ENCODE data around the gene COQ8A.
"Not testable (repeated sequence)": the region's sequence is repeated elsewhere in the genome, so short reads cannot be mapped to it uniquely, and the experiment has no call there.

COQ8A gene

DNA sequence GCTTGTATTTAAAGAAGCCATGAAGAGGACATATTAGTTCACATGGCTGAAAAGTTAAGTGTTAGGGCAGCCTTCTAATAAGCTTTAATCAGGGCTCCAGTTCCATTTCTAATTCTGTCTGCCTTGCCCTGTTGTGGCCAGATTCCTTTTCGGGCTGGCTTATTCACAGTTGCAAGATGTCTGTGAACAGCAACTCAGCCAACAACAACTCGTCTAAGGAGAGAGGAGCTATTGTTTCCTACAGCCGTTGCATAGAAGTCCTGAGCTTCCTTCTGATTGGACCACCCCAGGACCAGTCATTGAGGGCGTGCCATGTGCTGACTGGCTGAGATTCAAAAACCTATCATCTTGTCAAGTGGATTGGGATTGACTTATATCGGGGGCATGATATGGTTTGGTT is 18.6 kb upstream of the COQ8A start:
- DNase-seq (ENCODE audit: low read depth in 2 of 2), result no peak

DNA sequence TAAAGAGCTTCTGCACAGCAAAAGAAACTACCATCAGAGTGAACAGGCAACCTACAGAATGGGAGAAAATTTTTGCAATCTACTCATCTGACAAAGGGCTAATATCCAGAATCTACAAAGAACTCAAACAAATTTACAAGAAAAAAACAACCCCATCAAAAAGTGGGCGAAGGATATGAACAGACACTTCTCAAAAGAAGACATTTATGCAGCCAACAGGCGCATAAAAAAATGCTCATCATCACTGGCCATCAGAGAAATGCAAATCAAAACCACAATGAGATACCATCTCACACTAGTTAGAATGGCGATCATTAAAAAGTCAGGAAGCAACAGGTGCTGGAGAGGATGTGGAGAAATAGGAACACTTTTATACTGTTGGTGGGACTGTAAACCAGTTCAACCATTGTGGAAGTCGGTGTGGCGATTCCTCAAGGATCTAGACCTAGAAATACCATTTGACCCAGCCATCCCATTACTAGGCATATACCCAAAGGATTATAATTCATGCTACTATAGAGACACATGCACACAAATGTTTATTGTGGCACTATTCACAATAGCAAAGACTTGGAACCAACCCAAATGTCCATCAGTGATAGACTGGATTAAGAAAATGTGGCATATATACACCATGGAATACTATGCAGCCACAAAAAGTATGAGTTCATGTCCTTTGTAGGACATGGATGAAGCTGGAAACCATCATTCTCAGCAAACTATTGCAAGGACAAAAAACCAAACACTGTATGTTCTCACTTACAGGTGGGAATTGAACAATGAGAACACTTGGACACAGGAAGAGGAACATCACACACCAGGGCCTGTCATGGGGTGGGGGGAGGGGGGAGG is 10.6 kb upstream of the COQ8A start:
- not testable (repeated sequence) for DNase-seq (ENCODE audit: low read depth in 2 of 2)

DNA sequence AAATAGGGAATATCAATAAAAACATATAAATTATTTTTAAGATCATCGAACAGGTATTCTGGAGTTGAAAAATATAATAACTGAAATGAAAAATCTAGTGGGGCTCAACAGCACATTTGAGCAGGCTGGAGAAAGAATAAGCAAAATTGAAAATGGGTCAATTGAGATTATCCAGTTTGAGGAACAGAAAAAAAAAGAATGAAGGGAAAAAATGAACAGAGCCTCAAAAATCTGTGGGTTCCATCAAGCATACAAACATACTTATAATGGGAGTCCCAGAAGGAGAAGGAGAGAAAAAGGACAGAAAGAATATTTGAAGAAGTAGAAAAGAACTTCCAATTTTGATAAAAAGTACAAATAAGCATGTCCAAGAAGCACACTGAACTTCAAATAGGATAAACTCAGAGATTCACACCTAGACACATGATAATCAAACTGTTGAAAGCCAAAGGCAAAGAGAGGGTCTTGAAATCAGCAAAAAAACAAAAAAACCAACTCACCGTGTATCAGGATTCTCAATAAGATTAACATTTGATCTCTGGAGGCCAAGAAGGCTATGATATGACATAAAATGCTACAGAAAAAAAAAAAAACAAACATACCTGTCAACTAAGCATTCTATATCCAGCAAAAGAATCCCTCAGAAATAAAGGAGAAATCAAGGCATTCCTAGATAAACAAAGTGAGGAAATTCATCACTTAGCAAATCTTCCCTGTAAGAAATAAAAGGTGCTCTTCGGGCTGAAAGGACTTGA is 5.4 kb upstream of the COQ8A start:
- DNase-seq (ENCODE audit: low read depth in 2 of 2), result no peak

DNA sequence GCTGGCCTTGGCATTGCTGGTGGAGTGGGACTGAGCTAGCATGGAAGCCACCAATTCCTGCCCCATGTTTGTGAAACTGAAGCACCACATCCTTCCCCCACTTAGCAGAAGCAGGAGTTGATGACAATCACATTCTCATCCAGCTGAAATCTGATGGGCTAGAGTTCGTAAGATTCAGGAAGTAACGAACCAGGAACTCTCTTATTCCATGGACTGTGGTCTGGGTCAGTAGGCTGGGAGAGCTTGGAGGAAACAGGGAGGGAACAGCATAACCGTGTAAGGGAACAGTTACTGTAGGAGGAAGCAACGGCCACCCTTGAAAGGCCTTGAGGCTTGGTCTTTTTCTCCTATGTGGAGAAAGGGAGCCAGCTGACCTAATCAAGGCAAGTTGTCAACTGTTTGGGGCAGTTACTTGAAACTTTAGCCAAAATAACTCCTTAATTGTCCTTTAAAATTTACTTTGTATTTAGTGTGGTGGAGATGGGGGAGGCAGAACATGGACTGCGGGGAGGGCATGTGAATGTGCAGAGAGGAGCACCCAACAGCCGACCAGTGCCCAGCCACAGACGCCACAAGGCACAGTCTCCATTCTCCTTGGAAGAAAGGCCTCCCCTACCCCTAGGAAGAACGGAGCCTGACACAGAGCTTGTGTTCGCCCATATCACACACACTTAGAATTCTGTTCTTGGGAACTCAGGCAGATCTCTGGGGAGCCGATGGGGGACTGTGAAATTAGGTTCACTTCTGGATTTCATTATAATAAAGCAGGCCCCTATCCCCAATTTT is 2.0 kb upstream of the COQ8A start:
- DNase-seq (ENCODE audit: low read depth in 2 of 2), result no peak

DNA sequence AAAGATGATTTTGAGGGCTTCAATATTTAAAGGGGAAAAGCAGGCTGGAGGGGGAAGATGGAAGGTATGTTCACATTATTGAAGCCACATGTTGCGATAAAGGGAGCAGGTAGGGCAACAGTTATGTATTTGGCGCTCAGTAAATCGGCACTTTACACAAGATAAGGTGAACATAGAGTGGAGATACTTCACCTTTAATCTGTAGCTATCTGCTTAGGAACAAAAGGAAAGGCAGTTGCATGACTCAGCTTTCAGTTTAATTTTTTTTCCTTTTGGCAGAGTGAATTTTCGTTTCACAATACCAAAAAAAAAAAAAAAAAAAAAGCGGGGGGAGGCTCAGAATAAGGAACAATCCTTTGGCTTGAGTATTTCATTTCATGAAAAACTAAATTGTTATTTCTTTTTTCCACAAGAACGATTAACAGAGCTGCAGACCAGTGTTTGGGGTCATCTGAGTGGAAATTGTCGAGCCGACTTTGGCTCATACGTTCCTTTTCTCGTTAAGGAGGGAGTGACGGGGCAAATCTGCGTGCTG is 1.1 kb upstream of the COQ8A start:
- DNase-seq (ENCODE audit: low read depth in 2 of 2), result no peak

DNA sequence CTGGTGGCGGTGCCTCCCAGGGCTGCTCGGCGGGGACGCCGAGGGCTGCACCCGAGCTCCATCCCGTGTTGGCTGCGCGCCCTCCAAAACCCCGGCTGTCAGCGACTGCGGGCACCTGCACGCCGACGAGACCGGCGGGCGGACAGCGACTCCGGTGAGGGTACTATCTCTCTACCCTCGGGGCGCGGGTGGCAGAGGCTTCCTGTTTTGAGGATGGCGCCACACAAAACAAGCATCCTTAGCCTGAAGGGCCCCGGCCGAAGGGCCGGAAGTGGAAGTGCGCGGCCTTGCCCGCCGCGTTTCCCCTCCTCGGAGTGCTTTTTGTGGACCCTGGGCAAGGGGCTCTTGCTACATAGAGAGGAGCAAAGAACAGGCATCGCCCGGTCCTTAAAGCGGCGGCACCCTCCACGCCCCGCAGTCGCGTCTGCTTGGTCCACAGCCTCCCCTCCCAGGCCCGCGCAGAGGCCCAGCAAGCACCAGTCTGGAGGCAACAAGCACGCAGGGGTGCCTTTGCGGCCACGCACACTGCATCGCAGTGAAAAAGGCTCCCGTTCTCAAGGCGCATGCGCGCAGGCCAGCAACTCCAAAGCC is 561 bp upstream of the COQ8A start:
- peak in 1 of 2 donors; percentile 24 for DNase-seq (ENCODE audit: low read depth in 2 of 2)

DNA sequence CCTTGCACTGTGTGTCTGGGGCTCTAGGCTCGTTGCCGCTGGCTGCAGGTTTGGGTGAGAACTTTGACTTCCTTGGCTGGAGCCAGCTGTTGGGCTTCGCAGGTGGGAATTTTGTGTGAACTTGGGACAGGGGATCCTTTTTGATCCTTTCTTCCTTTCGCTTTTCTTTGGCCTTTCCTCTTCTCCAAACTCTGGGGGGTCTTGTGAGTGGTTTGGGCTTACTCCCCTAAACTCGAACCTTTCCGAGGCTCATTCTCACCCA is 643 bp downstream of the COQ8A start:
- no peak for DNase-seq (ENCODE audit: low read depth in 2 of 2)

DNA sequence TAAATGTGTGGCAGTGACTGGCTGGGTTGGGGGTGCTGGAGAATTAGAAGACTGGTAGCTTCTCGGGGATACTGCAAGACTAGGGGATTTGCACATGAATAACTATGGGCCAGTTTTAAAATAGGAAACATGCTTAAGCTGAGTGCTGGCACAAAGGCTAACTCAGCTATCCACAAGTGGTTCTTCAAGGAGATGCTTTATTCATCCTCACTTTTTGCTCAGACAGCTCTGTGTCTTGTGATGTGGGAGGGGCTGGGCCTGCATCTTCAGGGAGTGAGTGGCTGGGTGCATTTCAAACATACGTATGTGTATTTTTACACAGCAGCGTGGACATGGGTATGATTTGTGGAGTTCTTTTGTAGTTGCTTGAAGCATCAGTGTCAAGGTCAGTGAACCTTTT is 2.3 kb downstream of the COQ8A start:
- no peak for DNase-seq (ENCODE audit: low read depth in 2 of 2)

DNA sequence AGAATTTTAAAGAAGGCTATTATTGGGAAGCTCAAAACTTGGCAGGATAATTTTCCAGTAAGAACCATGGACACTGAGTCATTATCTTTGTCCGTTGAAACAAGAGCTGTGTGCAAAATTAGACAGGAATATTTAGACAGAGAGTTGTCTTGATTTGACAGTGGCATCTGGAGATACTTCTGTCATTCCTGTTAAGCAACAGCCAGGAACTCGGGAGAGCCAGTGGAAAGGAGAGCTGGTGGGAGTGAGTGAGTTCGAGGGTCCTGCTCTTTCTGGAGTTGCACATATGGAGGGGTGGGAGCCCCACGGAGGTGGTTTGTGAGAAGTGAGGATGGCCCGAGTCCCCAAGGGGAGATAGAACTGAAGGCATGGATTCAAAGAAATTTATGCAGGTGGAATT is 3.1 kb downstream of the COQ8A start:
- DNase-seq (ENCODE audit: low read depth in 2 of 2), result no peak

DNA sequence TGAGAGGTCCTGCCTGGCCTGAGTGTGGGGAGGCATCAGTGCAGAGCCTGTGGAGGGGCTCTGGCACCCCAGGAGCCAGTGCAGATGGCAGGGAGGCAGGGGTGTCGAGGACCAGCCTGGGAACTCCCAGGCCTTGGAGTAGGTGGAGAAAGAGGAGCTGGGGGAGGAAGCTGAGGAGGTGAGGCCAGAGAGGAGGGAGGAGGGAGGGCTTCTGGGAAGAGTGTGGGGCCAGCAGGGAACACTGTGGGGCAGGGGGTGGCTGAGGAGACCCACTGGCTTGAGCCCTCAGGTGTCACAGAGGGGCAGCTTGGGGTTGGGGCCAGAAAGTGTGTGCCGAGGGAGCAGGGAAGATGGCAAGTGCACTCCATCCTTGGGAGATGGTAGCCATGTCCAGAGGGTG is 3.8 kb downstream of the COQ8A start:
- DNase-seq (ENCODE audit: low read depth in 2 of 2), result no peak

DNA sequence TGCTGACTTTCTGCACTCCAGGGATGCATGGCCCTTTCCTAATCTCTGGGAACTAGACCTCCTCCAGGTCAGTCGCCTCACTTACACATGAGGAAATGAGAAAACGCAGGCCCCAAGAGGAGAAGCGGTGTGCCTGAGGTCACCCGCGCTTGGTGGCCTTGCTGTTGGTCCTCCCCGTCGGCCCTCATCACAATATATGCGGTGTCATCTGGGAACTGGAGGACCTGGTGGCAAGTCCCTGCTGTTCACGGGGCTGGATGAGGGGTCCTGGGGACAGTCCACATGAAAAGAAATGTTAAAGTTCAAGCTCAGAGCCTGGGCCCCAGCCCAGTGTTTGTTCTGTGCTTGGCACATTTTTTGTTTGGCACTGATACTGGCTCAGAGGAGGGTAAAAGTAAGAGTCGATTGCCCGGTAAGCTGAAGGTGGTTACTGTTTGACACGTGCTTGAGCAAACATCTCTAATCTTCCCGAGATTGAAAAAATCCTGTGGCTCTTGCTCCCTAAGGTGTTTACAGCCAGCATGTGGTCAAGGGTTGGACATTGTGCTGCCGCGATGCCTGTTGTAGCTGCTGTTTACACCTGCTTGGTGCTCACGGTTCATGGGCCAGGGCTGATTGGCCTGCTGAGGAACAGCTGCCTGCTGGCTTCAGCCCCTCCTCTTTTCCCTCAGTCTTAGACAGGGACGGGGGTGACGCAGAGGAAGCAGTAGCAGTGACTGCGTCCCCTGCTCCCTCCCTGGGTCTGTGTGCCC is 5.2 kb downstream of the COQ8A start:
- DNase-seq (ENCODE audit: low read depth in 2 of 2), result no peak

DNA sequence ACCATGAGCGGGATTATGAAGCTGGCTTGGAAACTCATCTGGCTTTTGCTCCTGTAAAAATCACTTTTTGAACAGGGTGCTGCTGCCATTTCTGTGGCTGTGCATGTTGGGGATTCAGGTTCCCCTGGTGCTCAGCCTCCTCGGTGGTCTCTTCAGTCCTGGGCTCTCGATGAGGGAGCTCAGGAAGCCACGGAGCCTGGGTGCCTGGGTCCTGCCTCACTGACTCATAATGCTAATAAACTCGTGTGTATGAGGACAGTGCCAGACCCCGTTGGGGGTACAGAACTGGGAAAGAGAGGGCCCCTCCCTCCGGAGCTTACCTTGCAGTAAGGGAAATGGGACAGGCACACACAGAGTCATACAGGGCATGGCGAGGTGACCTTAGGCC is 5.8 kb downstream of the COQ8A start:
- no peak for DNase-seq (ENCODE audit: low read depth in 2 of 2)

DNA sequence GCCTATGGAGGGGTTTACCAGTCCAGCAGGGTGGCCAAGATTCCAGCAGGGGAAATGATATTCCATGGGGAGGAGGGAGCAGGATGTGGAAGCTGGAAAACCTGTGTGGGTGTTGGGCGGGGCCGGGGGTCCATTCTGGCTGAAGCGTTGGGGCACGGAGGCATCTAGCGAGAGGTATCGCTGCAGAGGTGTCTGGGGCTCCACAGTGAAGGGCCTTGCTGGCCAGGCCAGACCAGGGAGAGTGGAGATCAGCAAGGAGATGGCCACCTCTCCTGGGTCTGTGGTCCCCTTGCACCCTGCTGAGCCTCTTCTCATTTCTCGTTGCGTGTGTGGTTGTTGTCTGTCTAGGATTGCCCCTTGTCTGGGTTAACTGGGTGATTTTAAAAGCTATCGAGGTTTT is 6.2 kb downstream of the COQ8A start:
- DNase-seq (ENCODE audit: low read depth in 2 of 2), result no peak

DNA sequence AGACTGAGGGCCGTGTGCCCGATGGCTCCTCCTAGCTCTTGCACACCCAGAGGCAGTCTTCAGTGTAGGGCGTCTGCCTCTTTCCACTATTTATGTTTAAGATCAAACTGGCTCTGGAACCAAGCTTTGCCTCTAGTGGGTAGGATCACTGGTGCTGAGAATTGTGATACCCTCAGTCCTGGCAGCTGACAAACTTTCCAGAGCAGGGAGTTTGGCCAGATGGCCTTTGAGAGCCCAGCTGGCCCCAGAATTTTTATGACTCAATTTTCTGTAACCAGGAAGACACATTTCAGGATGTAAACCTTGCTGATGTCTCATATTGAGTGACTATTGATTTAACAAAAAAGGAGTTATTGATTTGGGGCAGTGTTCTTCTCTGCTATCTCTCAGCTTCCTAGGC is 6.7 kb downstream of the COQ8A start:
- no peak for DNase-seq (ENCODE audit: low read depth in 2 of 2)

DNA sequence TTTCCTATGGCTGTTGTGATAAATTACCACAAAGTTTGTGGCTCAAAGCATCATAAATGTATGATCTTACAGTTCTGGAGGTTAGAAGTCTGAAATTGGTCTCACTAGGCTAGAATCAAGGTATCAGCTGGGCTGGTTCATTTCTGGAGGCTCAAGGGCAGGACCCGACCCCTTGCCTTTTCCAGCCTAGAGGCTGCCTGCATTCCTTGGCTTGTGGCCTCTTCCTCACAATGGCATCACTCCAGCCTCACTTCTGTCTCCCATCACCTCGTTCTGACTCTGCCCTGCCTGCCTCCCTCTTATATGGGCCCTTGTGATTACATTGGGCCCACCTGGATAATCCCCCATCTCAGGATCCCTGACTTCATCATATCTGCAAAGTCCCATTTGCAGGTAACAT is 8.0 kb downstream of the COQ8A start:
- no peak for DNase-seq (ENCODE audit: low read depth in 2 of 2)

DNA sequence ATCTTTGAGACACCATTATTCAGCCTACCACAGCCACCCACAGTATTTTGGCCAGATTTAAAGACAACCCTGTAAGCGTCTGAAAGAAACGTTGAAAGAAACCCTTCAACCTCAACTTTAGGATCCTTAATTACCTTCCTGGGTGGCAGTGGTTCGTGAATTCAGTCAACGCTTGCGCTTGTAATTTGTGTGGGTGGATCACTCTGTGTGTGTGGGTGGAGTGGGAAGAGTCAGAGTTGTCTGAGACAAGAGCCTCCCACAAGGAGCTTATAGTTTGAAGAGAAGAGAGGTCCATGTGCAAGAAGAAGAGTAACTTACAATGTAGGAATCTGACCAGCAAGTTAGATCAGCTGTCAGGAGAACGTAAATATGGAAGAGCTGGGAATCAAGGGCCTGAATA is 8.4 kb downstream of the COQ8A start:
- DNase-seq (ENCODE audit: low read depth in 2 of 2), result no peak

DNA sequence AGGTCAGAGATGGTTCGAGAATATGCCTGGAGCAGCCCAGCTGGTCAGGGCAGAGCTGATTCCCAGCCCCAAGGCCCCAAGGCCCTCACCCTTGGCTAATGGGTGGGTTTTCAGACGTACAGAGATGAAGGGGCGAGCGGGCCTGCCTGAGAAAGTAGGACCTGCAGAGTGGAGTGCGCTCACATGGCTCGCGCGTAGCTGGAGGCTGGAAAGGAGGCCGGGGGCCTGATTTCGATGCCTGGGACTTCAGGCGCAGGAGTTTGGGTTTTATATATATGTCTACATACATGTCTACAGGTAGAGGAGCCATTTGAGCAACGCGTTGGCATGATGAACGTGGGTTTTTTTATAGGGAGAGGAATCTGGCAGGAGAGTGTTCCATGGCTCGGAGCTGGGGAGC is 8.9 kb downstream of the COQ8A start:
- no peak for DNase-seq (ENCODE audit: low read depth in 2 of 2)

DNA sequence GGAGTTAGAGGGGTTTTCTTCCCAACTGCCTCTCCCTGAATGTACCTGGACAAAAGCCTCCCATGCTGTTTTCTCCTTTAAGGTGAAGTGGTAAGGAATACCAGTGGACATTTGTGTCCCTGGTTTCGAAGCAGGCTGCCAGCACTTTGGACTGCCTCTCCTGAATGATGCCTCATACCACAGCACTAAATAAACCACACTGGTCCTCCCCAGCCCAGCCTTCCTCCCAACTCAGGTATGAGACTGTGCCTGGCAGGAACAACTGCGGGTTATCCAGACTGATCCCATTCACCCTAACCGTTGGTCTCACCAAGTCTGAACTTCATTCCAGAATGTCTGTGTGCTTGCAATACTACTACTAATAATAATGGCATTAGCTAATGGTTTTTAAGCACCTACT is 9.3 kb downstream of the COQ8A start:
- DNase-seq (ENCODE audit: low read depth in 2 of 2), result no peak

DNA sequence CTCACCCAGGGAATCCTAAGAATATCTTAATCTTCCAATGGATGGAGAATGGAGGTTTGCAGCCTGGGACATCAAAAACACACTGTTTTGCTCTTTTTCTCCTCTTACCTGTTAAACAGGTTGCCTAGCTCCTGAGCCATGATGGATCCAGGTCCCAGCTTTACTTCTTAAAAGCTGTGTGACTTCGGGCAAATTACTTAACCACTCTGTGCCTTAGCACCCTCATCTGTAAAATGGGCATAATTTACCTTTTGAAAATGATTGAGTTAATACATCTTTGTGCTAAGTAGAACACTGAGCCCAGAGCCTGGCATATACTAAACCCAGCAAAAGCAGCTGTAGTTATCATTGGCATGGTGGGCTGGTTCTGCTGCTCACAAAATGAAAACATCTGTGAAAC is 10.2 kb downstream of the COQ8A start:
- no peak for DNase-seq (ENCODE audit: low read depth in 2 of 2)

DNA sequence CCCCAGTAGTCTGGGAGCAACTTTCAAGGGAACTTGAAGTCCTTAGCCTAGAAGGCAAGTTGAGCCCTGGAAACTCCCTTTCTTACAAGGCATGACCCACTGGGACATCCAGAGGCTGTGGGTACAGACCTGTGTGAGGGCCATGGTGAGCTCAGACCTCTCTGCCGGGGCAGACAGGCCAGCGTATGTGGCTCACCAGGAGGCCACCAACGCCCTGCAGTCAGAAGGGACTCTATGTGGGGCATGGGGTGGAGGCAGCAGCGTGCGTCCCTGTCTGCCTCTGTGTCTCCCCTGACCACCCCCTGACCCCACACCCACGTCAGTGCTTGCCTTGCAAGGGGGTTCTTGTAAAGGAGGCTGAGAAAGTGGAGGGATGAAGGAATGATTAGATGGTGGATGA is 10.8 kb downstream of the COQ8A start:
- no peak for DNase-seq (ENCODE audit: low read depth in 2 of 2)

DNA sequence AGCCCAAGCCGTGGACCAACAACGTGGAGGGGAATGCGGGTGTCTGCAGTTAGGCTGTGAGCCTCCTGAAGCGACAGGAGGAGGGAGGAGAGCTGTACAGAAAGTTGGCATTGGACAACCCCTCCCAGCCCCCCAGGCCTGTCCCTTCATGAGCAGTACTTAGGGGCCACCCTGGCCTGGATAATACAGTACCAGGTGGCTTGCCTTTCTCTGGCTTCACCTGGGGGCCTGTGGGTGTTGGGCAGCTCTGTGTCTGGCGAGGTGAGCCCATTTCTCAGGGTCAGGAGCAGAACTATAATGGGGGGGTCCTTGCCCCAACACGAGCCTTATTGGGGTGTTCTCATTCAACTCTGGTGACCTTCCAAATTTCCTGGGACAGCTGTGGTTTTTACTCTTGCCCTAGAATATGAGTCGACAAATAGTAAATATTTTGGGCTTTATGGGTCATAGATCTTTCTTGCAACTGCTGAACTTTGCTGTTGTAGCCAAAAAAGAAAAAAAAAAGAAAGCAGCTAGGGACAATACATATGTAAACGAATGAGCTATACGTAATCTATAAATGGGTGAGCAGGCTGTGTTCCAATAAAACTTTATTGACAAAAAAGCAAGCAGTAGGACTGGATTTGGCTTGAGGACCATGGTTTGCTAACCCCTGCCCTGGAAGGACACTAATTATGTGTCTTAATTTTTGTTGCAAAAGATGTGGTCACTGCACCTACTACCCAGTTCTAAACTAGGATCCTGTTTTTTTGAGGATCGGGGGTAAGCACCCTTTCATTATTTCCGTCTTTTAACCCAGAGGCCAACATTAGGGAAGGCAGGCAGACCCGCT is 11.4 kb downstream of the COQ8A start:
- no peak for DNase-seq (ENCODE audit: low read depth in 2 of 2)

Data from stimulated activated CD4-positive, alpha-beta T cell treated with anti-CD3 and anti-CD28 coated beads, Interleukin-1b, Interleukin-23, amount 100 ng/mL, for 1 hour (primary cell).